ENCODE measurements around the gene AGPAT3.

GRCh38 chr21:43986544-43987451 lies 121.8 kb downstream of the AGPAT3 start:
- no peak for TF ChIP-seq CTCF (IDR thresholded peaks at IDR 0.05; ENCODE audit: poor library complexity)
- TF ChIP-seq EZH2phosphoT487 (IDR thresholded peaks at IDR 0.05; ENCODE audit: low read depth, severe bottlenecking, unreplicated experiment): no peak

Data from hepatocyte (in vitro differentiated cells).